ENCODE results near the gene RLF. TPM values are rescaled to one million over a fixed set of nuclear protein-coding genes. Genes with fewer than 3 reads are reported as not detected.
"Not testable (repeated sequence)": the region's sequence is repeated elsewhere in the genome, so short reads cannot be mapped to it uniquely, and the experiment has no call there.

Gene RLF
- total RNA-seq, 4 donors from 2014 or later: 17.9 to 68.0 (median 28.9) TPM

DNA sequence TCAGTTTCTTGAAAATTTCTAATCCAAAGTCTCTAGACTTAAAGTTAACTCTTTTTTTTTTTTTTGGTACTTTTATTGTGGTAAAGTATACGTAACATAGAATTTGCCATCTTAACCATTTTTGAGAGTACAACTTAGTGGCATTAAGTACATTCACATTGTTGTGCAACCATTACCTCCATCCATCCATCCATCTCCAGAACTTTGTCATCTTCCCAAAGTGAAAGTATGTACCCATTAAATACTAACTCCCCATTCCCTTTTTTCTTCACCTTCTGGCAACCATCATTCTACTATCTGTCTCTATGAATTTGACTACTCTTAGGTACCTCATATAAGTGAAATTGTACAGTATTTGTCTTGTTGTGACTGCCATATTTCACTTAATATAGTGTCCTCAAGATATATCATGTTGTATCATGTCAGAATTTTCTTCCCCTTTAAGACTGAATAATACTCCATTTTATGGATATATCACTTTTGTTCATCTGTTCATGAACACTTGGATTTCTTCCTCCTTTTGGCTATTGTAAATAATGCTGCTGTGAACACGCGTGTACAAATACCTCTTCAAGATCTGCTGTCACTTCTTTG, 18.4 kb downstream of the RLF start:
- Histone ChIP-seq H3K4me1 (peaks cover 0 to 16% of the 10 kb centered on the region in 2 donors), H3K36me3 (no peaks in the 10 kb centered on the region), H3K27me3 (no peaks in the 10 kb centered on the region), H3K9me3 (no peaks in the 10 kb centered on the region), H3K27ac (no peak overlapping the region), H3K4me3 (no peak overlapping the region)
- no peak for DNase-seq
- intact Hi-C loops (cut with DNase I; ENCODE audit: low total_unique reads): no loop called here
- no peak for TF ChIP-seq POLR2A (IDR thresholded peaks at IDR 0.05)
- TF ChIP-seq, protein P1, sequence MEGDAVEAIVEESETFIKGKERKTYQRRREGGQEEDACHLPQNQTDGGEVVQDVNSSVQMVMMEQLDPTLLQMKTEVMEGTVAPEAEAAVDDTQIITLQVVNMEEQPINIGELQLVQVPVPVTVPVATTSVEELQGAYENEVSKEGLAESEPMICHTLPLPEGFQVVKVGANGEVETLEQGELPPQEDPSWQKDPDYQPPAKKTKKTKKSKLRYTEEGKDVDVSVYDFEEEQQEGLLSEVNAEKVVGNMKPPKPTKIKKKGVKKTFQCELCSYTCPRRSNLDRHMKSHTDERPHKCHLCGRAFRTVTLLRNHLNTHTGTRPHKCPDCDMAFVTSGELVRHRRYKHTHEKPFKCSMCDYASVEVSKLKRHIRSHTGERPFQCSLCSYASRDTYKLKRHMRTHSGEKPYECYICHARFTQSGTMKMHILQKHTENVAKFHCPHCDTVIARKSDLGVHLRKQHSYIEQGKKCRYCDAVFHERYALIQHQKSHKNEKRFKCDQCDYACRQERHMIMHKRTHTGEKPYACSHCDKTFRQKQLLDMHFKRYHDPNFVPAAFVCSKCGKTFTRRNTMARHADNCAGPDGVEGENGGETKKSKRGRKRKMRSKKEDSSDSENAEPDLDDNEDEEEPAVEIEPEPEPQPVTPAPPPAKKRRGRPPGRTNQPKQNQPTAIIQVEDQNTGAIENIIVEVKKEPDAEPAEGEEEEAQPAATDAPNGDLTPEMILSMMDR (IDR thresholded peaks at IDR 0.05): no peak

DNA sequence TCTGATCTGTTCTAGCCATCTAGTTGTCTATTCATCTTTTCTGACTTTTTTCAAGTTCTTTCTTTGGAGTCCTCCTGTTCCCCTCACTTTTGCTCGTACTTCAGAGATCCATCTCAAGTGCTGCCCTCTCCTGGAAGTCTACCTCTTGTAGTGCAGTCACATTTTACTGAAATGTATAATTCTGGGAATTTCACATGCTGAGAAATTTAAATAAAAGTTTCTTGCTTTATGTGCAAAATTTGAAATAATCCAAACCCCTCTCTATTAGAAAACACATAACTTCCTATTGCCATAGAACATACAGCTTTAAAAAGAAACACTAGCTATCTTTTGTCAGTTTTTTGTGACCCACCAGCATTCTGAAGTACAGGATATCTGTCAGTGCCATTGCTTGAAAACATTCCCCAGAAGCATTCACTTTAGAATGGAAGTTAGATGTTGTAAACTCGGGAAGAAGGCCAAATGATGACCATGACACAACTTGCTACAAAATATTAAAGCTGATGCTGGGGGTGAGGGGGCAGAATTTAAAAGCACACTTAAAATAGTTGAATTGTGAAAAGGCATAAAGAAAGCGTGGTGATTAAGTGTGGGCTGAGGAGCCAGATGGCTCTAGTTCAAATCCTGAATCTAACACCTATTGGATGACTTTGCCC, 22.0 kb downstream of the RLF start:
- TF ChIP-seq, protein P1 (IDR thresholded peaks at IDR 0.05): no peak
- no peak overlapping the region for H3K27ac ChIP-seq
- no peak overlapping the region for H3K4me3 ChIP-seq
- no peak for DNase-seq
- peaks cover 0 to 16% of the 10 kb centered on the region in 2 donors for H3K4me1 ChIP-seq
- H3K36me3 ChIP-seq: no peaks in the 10 kb centered on the region
- intact Hi-C loops (cut with DNase I; ENCODE audit: low total_unique reads): no loop called here
- no peaks in the 10 kb centered on the region for H3K27me3 ChIP-seq
- no peaks in the 10 kb centered on the region for H3K9me3 ChIP-seq

DNA sequence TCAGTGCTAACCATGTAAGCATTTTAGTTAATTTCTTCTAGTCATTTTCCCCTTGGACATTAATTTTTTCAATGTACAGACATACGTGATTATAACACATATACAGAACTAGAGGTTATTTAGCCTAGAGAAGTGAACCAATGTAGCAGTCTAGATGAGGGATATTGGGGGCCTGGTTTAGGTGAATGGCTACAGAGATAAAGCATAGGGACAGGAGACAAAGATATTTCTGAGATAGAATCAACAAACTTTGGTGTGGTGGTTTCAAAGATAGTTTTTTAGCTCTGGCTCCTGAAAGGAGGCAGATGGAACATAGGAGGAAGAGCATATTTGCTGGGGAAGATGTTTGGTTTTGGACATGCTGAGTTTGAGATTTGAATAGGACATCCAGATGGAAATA, 23.0 kb downstream of the RLF start:
- Histone ChIP-seq H3K27me3 (no peaks in the 10 kb centered on the region), H3K9me3 (no peaks in the 10 kb centered on the region), H3K4me3 (no peak overlapping the region), H3K27ac (no peak overlapping the region), H3K36me3 (no peaks in the 10 kb centered on the region), H3K4me1 (peaks cover 0 to 16% of the 10 kb centered on the region in 2 donors)
- no peak for DNase-seq
- intact Hi-C loops (cut with DNase I; ENCODE audit: low total_unique reads): no loop called here
- no peak for TF ChIP-seq POLR2A (IDR thresholded peaks at IDR 0.05)
- TF ChIP-seq, protein P1 (IDR thresholded peaks at IDR 0.05): no peak

DNA sequence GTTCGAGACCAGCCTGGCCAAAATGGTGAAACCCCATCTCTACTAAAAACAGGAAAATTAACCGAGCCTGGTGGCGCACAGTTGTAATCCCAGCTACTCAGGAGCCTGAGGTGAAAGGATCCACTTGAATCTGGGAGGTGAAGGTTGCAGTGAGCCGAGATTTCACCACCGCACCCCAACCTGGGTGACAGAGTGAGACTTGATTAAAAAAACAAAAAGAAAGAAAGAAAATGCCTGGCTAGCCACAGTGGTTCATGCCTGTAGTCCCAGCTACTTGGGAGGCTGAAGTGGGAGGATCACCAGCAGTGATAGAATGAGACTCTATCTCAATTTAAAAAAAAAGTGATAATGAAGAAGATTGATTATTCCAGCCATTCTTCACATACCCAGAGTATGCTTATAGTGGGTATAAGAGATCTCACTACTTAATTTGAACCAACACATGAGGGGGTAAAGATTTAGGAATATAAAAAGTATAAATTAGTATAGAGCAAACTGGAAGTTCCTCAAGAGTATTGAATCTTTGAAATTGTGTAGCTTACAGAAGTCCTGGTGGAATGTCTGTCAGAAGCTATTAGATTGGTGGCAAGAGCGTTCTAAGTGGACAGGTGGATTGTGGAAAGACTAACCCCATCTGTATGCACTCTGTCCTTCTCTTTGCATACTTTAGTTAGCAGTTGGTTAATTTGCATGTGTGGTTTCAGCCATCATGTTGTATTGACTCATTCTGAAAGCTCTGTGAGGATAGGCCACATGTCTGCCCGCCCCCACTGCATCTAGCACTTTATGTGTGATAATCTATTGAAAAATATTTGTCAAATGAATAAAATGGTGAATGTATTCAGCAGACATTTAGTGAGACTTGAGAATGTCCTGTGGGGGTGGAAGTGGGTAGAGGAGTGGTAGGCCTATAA, 25.0 kb downstream of the RLF start:
- no peaks in the 10 kb centered on the region for H3K27me3 ChIP-seq
- H3K27ac ChIP-seq: no peak overlapping the region
- no peaks in the 10 kb centered on the region for H3K9me3 ChIP-seq
- intact Hi-C loops (cut with DNase I; ENCODE audit: low total_unique reads): no loop called here
- H3K36me3 ChIP-seq: no peaks in the 10 kb centered on the region
- TF ChIP-seq POLR2A (IDR thresholded peaks at IDR 0.05): no peak
- TF ChIP-seq, protein P1 (IDR thresholded peaks at IDR 0.05): no peak
- no peak for DNase-seq
- H3K4me1 ChIP-seq: peaks cover 0 to 16% of the 10 kb centered on the region in 2 donors
- H3K4me3 ChIP-seq: no peak overlapping the region

DNA sequence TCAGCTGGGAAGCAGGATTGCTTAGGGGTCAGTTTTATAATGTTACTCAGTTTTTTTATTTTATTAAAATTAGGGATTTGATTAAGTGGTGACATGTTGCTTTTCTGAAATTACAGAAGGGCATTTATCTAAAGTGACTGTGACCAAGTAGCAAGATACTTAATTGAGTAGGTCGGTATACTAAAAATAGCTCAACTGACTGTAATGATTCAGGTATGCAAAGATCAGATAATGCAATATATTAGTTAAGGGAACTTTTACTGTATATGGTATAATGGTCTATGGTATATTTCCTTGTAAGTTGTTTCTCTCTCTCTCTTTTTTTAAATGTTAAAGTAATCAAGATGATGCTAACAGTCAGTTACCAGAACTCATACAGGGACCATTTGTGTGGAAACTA, 26.2 kb downstream of the RLF start:
- Histone ChIP-seq H3K4me3 (no peak overlapping the region), H3K4me1 (peaks cover 0 to 9% of the 10 kb centered on the region in 2 donors), H3K9me3 (no peaks in the 10 kb centered on the region), H3K27me3 (no peaks in the 10 kb centered on the region), H3K36me3 (no peaks in the 10 kb centered on the region), H3K27ac (no peak overlapping the region)
- intact Hi-C loops (cut with DNase I; ENCODE audit: low total_unique reads): no loop called here
- TF ChIP-seq POLR2A (IDR thresholded peaks at IDR 0.05): no peak
- TF ChIP-seq, protein P1 (IDR thresholded peaks at IDR 0.05): no peak
- no peak for DNase-seq

DNA sequence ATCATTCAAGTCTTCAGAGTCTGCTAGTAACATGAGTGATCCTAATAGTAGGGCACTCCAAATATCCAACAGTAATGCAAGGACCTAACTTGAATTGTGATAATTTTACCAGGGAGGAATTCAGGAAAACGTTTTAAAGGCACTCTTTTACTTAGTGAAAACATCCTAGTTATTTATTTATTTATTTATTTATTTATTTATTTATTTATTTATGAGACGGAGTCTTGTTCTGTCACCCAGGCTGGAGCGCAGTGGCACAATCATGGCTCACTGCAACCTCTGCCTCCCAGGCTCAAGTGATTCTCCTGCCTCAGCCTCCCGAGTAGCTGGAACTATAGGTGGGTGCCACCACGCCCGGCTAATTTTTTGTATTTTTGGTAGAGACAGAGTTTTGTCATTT, 33.5 kb downstream of the RLF start:
- H3K27ac ChIP-seq; intact Hi-C loops (cut with DNase I; ENCODE audit: low total_unique reads); H3K4me3 ChIP-seq; H3K4me1 ChIP-seq; H3K9me3 ChIP-seq; H3K36me3 ChIP-seq; H3K27me3 ChIP-seq; DNase-seq: not testable (repeated sequence)
